Body of pancreas (tissue), 4 donors: ENCODE measurements around the gene RAD51B. TPM values are rescaled to one million over a fixed set of nuclear protein-coding genes. Genes with fewer than 3 reads are reported as not detected.

Experiments
- ATAC-seq: fragments of 150-250 bp; one replicate; pipeline ENCODE4 v1.9.1; 2016
- DNase-seq, 4 donors: peaks; one replicate each; pipeline ENCODE4 v3.0.0-alpha.2; 2019
- H3K27ac ChIP-seq, 4 donors: fragments of 200-600 bp; sonication (generic); 1 replicate in 3 of 4; 2 replicates in 1 of 4; pipeline versions ENCODE4 v1.5.1 to v1.6.1; 2016 to 2019; ENCODE audit warnings: mild to moderate bottlenecking in 1 of 4, mixed read lengths in 1 of 4, moderate library complexity in 1 of 4
- H3K27me3 ChIP-seq, 2 donors: fragments of 200-600 bp; sonication (generic); one replicate each; pipeline ENCODE4 v1.6.0; 2016; ENCODE audit warnings: mild to moderate bottlenecking in 1 of 2
- H3K36me3 ChIP-seq, 2 donors: fragments of 200-600 bp; sonication (generic); replicated peaks in 1 of 2; 2 replicates each; pipeline ENCODE4 v1.5.1; 2016; ENCODE audit warnings: low read depth in 2 of 2; ENCODE audit not compliant: insufficient read depth in 1 of 2
- H3K4me1 ChIP-seq: fragments of 200-600 bp; sonication (generic); one replicate; pipeline ENCODE4 v1.6.0; 2016
- H3K4me3 ChIP-seq, 2 donors: fragments of 200-600 bp; sonication (generic); 1 replicate in 1 of 2; 2 replicates in 1 of 2; pipeline ENCODE4 v1.5.1; 2016 to 2019
- H3K9me3 ChIP-seq, 3 donors: fragments of 200-600 bp; sonication (generic); 1 replicate in 2 of 3; 2 replicates in 1 of 3; pipeline ENCODE4 v1.5.1; 2016
- POLR2A ChIP-seq, 3 donors: fragments of 450-650 bp; IDR thresholded peaks; one replicate each; pipeline ENCODE4 v1.6.1; 2016; ENCODE audit warnings: antibody characterized with exemption in 3 of 3, mild to moderate bottlenecking in 2 of 3
- WGBS, 2 donors: methylation state at CpG; one replicate each; pipeline ENCODE4 v1.1.5; 2017; 5-methylcytosine and 5-hydroxymethylcytosine counted together
- intact Hi-C: fragments of 100-400 bp; cut with DNase I; formaldehyde crosslinking; loops from one replicate; pipeline ENCODE4 v1.15.1; 2023
- total RNA-seq, 2 donors: library from RNA; depleted of rRNA; stranded (reverse); fragments of >200 nt; gene quantifications; one replicate each; pipeline ENCODE4 v1.1.0, GENCODE V29; 2016
- TF ChIP-seq, protein P1 (sequence below), 7 experiments: fragments of 450-650 bp in 4 of 7; fragments of 200-600 bp in 3 of 7; sonication (generic) in 3 of 7; IDR thresholded peaks; one replicate each; pipeline ENCODE4 v1.5.1; 2016 to 2019; ENCODE audit warnings: antibody characterized with exemption in 7 of 7

Gene RAD51B
- total RNA-seq, 2 donors from 2014 or later, result 12.2 to 29.6 TPM

DNA sequence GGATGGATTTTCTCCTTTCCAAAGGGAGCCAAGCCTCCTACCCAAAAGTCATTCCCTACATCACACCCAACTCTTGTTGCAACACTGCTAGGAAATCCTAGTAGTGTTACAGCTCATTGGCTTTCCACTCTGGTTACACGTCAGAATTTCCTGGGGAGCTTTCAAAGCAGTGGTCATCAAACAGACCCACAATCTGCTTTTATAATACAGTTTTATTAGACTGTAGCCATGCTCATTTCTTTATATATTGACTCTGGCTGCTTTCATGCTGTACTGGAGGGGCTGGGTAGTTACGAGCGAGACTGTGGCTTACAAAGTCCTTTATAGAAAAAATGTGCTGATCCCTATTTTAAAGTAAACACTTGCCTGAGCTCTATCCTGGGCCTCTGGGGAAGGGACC lies 37.5 kb upstream of the RAD51B start:
- intact Hi-C loops, result no loop called here
- no peak for DNase-seq
- Histone ChIP-seq H3K27me3 (no peaks in the 10 kb centered on the region), H3K27ac (no peak overlapping the region), H3K4me3 (no peak overlapping the region), H3K36me3 (peaks cover 7 to 57% of the 10 kb centered on the region in 2 donors), H3K9me3 (no peaks in the 10 kb centered on the region), H3K4me1 (no peaks in the 10 kb centered on the region)
- WGBS, 2 donors, result 31 to 92% methylated on average over 3 of the region's 3 CpGs
- no peak for ATAC-seq
- TF ChIP-seq, protein P1, sequence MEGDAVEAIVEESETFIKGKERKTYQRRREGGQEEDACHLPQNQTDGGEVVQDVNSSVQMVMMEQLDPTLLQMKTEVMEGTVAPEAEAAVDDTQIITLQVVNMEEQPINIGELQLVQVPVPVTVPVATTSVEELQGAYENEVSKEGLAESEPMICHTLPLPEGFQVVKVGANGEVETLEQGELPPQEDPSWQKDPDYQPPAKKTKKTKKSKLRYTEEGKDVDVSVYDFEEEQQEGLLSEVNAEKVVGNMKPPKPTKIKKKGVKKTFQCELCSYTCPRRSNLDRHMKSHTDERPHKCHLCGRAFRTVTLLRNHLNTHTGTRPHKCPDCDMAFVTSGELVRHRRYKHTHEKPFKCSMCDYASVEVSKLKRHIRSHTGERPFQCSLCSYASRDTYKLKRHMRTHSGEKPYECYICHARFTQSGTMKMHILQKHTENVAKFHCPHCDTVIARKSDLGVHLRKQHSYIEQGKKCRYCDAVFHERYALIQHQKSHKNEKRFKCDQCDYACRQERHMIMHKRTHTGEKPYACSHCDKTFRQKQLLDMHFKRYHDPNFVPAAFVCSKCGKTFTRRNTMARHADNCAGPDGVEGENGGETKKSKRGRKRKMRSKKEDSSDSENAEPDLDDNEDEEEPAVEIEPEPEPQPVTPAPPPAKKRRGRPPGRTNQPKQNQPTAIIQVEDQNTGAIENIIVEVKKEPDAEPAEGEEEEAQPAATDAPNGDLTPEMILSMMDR (IDR thresholded peaks at IDR 0.05), result no peak
- TF ChIP-seq POLR2A (IDR thresholded peaks at IDR 0.05), result no peak

- DNase-seq (no peak), ATAC-seq (no peak)
- H3K36me3 ChIP-seq, result peaks cover 7 to 56% of the 10 kb centered on the region in 2 donors
- H3K4me3 ChIP-seq, result no peak overlapping the region
- no peaks in the 10 kb centered on the region for H3K9me3 ChIP-seq
- H3K4me1 ChIP-seq, result no peaks in the 10 kb centered on the region
- H3K27ac ChIP-seq, result no peak overlapping the region
- no peaks in the 10 kb centered on the region for H3K27me3 ChIP-seq
- TF ChIP-seq, protein P1 (IDR thresholded peaks at IDR 0.05), result no peak
- no peak for TF ChIP-seq POLR2A (IDR thresholded peaks at IDR 0.05)
- WGBS, 2 donors, result 78 to 91% methylated on average over 5 of the region's 5 CpGs
- intact Hi-C loops, result no loop called here
Measured at GRCh38 chr14:67784244-67784823, 35.2 kb upstream of the RAD51B start.

DNA sequence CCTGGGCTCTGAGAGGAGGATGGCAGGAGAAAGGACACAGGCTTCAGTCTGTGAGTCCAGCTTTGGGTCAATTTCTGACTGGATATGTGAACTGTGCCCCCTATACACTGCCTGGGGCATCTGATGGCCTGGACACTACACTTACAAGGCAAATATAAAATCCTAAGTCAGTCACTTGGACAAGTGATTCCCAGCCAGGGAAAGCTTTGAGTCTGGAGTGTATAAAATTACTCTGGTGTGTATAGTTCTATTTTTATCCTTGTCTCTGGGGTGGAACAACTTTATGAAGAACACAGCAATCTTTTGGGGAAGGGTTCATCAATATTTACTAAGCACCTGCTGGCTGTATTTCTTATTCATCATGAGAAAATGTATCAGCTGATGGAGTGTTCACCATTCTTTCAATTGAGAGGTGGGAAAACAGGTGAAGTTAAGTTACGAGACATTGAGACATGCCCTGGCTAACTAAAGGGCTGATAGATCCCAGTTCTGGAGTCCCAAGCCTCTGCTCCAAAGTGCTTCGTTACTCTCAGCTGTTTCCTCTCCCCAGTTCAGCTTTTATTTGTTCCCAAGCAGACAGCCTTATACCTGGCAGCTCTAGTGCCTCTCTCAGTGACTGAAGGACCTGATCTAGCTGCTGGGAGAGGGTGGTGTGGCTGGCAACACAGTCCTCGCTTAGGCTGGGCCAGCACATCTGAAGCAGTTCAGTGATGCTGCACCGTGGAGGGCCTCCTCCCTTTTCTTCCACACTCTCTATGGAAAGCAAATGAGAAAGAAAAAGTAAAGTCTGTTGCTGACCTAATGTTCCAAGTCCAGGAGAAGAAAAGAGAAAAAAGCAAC lies 34.1 kb upstream of the RAD51B start:
- H3K9me3 ChIP-seq, result no peaks in the 10 kb centered on the region
- no peak for DNase-seq
- 91 to 92% methylated on average over 4 of the region's 4 CpGs for WGBS, 2 donors
- no peak for ATAC-seq
- no peaks in the 10 kb centered on the region for H3K27me3 ChIP-seq
- H3K36me3 ChIP-seq, result peaks cover 7 to 64% of the 10 kb centered on the region in 2 donors
- no peak overlapping the region for H3K4me3 ChIP-seq
- H3K4me1 ChIP-seq, result no peaks in the 10 kb centered on the region
- TF ChIP-seq, protein P1 (IDR thresholded peaks at IDR 0.05), result no peak
- no peak for TF ChIP-seq POLR2A (IDR thresholded peaks at IDR 0.05)
- intact Hi-C loops, result no loop called here
- no peak overlapping the region for H3K27ac ChIP-seq

DNA sequence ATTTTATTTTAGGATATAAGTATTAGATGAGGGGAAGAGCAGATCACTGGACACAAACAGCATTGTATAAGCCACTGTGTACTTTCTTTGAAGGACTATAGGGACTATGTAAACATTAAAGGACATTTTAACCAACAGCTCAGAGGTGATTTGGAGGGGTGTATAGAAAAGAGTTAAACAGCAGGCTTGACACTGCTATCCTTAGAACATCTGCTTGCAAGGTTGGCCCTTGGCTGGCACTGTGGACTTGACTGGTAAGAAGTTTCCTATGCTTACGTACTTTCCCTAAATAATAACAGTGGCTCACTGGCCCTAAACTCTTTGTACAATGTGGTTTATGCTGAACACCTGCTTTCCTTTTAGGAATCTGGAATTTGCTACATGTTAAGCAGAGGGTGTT lies 31.9 kb upstream of the RAD51B start:
- H3K9me3 ChIP-seq, result no peaks in the 10 kb centered on the region
- H3K36me3 ChIP-seq, result peaks cover 7 to 58% of the 10 kb centered on the region in 2 donors
- no peaks in the 10 kb centered on the region for H3K27me3 ChIP-seq
- H3K4me3 ChIP-seq, result no peak overlapping the region
- no peak overlapping the region for H3K27ac ChIP-seq
- 86 to 94% methylated on average over 1 of the region's 1 CpG for WGBS, 2 donors
- ATAC-seq, result no peak
- DNase-seq, result no peak
- H3K4me1 ChIP-seq, result no peaks in the 10 kb centered on the region
- intact Hi-C loops, result no loop called here
- TF ChIP-seq, protein P1 (IDR thresholded peaks at IDR 0.05), result no peak
- TF ChIP-seq POLR2A (IDR thresholded peaks at IDR 0.05), result no peak
